ENCODE measurements around the gene LGALS4.

GRCh38 chr19:38861368-38861767, 48.6 kb upstream of the LGALS4 start:
- TF ChIP-seq CTCF (conservative IDR thresholded peaks at IDR 0.05) = no peak
- TF ChIP-seq EZH2 (IDR thresholded peaks at IDR 0.05; ENCODE audit: low read depth) = no peak

Measured in PC-9 (cell line).